Mammary epithelial cell (primary cell): Measurements from ENCODE around the gene PDPN.

ENCODE experiments used
- EZH2 ChIP-seq: IDR thresholded peaks from 2 replicates; pipeline ENCODE4 v1.6.1; 2012; ENCODE audit warnings: low read length, inconsistent platforms, borderline replicate concordance
- TF ChIP-seq, protein P1 (sequence below), 2 donors: IDR thresholded peaks in 1 of 2; conservative IDR thresholded peaks in 1 of 2; 2 replicates each; pipeline ENCODE4 v1.5.1; 2011 to 2012; ENCODE audit warnings: inconsistent platforms in 2 of 2, low read length in 2 of 2, mild to moderate bottlenecking in 2 of 2, control low read depth in 1 of 2, low read depth in 1 of 2; ENCODE audit not compliant: insufficient read depth in 1 of 2; ENCODE audit errors: extremely low read depth in 1 of 2

DNA sequence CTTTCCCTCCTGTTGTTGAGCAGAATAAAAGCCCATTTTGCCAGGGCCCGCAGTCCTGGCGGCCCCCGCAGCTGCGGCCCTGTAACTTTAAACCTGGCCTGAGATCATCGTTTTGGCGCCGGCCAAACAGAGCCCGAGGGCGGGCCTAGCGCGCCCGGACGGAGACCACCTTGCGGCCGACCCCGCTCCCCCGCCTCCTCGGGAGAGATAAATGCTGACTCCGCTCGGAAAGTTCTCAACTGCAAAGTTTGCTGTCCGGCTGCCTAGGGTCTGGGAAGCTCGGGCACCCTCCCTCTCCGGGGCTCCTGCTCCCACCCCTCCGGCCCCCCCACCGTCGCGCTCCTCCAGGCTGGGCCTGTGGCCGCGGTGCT, at the start of gene PDPN:
- TF ChIP-seq, protein P1, sequence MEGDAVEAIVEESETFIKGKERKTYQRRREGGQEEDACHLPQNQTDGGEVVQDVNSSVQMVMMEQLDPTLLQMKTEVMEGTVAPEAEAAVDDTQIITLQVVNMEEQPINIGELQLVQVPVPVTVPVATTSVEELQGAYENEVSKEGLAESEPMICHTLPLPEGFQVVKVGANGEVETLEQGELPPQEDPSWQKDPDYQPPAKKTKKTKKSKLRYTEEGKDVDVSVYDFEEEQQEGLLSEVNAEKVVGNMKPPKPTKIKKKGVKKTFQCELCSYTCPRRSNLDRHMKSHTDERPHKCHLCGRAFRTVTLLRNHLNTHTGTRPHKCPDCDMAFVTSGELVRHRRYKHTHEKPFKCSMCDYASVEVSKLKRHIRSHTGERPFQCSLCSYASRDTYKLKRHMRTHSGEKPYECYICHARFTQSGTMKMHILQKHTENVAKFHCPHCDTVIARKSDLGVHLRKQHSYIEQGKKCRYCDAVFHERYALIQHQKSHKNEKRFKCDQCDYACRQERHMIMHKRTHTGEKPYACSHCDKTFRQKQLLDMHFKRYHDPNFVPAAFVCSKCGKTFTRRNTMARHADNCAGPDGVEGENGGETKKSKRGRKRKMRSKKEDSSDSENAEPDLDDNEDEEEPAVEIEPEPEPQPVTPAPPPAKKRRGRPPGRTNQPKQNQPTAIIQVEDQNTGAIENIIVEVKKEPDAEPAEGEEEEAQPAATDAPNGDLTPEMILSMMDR (conservative IDR thresholded peaks at IDR 0.05 in 1 of 2, IDR thresholded peaks at IDR 0.05 in 1 of 2; ENCODE audit: extremely low read depth in 1 of 2, insufficient read depth in 1 of 2, low read depth in 1 of 2, low read length in 2 of 2) = no peak
- TF ChIP-seq EZH2 = no peak
